ENCODE results near the gene USP8. TPM values are rescaled to one million over a fixed set of nuclear protein-coding genes. Genes with fewer than 3 reads are reported as not detected.

USP8 gene
- total and polyA plus RNA-seq, 8 donors = 11.1 to 36.4 (median 24.9) TPM

DNA sequence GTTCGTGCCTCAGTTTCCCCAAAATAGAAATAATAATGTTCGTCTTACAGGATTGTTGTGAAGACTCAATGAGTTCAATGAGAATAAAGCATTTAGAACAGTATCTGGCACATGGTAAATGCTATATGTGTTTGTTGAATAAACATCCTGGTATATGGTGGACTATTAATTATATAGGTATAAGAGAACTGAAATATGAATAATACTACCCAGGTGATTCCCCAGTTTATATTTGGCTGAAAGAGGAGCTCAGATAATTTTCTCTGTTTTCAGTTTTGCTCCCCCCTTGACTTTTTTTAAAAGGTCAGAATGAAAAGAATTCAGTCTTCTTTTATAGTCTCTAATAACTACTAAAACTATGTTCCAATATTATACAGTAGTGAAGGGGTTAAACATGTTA is 46.9 kb downstream of the USP8 start:
- no peak for FAIRE-seq
- no peak for DNase-seq
- ATAC-seq = no peak
- WGBS, 2 donors = 81 to 89% methylated on average over 2 of the region's 2 CpGs
- Histone ChIP-seq H3K36me3 (peaks cover 0 to 20% (median 9%) of the 10 kb centered on the region in 3 donors), H3K27me3 (no peaks in the 10 kb centered on the region), H3K9me3 (no peaks in the 10 kb centered on the region), H3K4me3 (no peak overlapping the region), H3K4me1 (no peaks in the 10 kb centered on the region), H3K27ac (no peak overlapping the region)
- TF ChIP-seq, protein P1, sequence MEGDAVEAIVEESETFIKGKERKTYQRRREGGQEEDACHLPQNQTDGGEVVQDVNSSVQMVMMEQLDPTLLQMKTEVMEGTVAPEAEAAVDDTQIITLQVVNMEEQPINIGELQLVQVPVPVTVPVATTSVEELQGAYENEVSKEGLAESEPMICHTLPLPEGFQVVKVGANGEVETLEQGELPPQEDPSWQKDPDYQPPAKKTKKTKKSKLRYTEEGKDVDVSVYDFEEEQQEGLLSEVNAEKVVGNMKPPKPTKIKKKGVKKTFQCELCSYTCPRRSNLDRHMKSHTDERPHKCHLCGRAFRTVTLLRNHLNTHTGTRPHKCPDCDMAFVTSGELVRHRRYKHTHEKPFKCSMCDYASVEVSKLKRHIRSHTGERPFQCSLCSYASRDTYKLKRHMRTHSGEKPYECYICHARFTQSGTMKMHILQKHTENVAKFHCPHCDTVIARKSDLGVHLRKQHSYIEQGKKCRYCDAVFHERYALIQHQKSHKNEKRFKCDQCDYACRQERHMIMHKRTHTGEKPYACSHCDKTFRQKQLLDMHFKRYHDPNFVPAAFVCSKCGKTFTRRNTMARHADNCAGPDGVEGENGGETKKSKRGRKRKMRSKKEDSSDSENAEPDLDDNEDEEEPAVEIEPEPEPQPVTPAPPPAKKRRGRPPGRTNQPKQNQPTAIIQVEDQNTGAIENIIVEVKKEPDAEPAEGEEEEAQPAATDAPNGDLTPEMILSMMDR (IDR thresholded peaks at IDR 0.05) = no peak
- intact Hi-C loops (cut with DNase I) = no loop called here

DNA sequence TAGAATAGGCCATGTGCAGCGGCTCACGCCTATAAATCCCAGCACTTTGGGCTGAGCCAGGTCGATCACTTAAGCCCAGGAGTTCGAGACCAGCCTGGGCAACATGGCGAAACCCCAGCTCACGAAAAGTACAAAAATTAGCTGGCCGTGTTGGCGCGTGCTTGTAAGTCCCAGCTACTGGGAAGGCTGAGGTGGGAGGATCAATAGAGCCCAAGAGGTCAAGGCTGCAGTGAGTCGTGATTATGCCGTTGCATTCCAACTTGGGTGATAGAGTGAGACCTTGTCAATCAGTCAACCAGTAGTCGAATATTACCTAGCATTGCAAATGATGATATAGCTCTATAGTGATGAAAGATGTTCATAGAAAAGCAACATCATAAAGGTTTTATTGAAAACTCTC is 51.9 kb downstream of the USP8 start:
- H3K9me3 ChIP-seq = no peaks in the 10 kb centered on the region
- no peaks in the 10 kb centered on the region for H3K27me3 ChIP-seq
- ATAC-seq = no peak
- intact Hi-C loops (cut with DNase I) = no loop called here
- WGBS, 2 donors = 78 to 80% methylated on average over 12 of the region's 12 CpGs
- FAIRE-seq = no peak
- TF ChIP-seq, protein P1 (IDR thresholded peaks at IDR 0.05) = no peak
- no peak overlapping the region for H3K4me3 ChIP-seq
- DNase-seq = no peak
- H3K27ac ChIP-seq = no peak overlapping the region
- no peaks in the 10 kb centered on the region for H3K4me1 ChIP-seq
- peaks cover 3 to 20% (median 11%) of the 10 kb centered on the region in 3 donors for H3K36me3 ChIP-seq

DNA sequence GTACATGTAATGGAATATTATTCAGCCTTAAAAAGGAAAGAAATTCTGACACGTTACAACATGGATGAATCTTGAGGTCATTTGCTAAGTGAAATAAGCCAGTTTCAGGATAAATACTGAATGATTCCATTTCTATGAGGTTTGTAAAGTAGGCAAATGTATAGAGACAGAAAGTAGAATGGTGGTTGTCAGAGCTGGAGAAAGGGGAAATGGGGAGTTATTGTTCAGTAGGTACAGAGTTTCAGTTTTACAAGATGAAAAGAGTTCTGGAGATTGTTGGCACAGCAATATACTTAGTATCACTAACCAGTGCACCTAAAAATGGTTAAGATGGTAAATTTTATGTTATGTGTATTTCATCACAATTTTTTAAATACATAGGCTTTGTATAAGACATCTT is 60.6 kb downstream of the USP8 start:
- DNase-seq = no peak

DNA sequence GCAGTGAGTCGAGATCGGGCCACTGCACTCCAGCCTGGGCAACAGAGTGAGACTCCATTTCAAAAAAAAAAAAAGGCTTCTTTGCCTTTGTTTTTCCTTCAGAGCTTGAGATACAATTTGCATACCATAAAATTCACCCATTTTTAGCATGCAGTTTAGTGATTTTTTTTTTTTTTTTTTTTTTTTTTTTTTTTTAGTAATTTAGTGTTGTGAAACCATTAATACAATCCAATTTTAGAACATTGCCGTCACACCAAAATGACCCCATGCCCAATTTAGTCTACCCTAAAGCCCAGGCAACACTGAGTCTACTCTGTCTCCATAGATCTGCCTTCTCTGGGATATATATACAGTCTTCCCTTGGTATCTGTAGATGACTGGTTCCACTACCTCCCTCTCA is 61.2 kb downstream of the USP8 start:
- intact Hi-C loops (cut with DNase I) = no loop called here
- peaks cover 0 to 22% (median 13%) of the 10 kb centered on the region in 3 donors for H3K36me3 ChIP-seq
- TF ChIP-seq, protein P1 (IDR thresholded peaks at IDR 0.05) = no peak

More for the DNA sequence above, 60.6 kb downstream of the USP8 start:
- Histone ChIP-seq H3K9me3 (no peaks in the 10 kb centered on the region), H3K4me3 (no peak overlapping the region), H3K27me3 (no peaks in the 10 kb centered on the region), H3K4me1 (no peaks in the 10 kb centered on the region), H3K27ac (no peak overlapping the region), H3K36me3 (peaks cover 0 to 16% (median 7%) of the 10 kb centered on the region in 3 donors)
- TF ChIP-seq, protein P1 (IDR thresholded peaks at IDR 0.05) = no peak
- FAIRE-seq (no peak), ATAC-seq (no peak)
- WGBS, 2 donors = 96 to 98% methylated on average over 1 of the region's 1 CpG
- intact Hi-C loops (cut with DNase I) = no loop called here

DNA sequence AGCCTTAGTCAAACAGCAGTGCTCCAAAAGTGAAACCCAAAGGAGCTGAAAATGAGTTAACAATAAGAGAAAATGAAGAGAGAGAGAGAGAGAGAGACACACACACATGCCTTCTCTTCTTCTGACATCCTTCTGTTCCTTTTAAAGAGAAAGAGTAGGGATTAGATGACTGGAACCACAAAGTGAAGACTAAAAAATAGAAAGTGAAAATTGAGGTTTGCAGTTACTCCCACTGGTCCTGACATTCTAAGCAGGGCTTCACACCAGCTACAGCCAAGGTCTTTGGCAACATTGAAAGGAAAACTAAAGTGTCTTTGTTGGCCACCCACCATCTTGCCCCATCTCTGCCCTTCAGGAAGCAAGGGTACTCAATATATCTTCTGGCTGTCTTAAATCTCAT is 63.1 kb downstream of the USP8 start:
- no peak for FAIRE-seq
- Histone ChIP-seq H3K9me3 (no peaks in the 10 kb centered on the region), H3K27me3 (no peaks in the 10 kb centered on the region), H3K4me1 (no peaks in the 10 kb centered on the region), H3K4me3 (no peak overlapping the region), H3K27ac (no peak overlapping the region), H3K36me3 (peaks cover 0 to 32% (median 15%) of the 10 kb centered on the region in 3 donors)
- no peak for ATAC-seq
- intact Hi-C loops (cut with DNase I) = no loop called here
- TF ChIP-seq, protein P1 (IDR thresholded peaks at IDR 0.05) = no peak
- no peak for DNase-seq

More for the DNA sequence above, 61.2 kb downstream of the USP8 start:
- Histone ChIP-seq H3K9me3 (no peaks in the 10 kb centered on the region), H3K4me1 (no peaks in the 10 kb centered on the region), H3K4me3 (no peak overlapping the region), H3K27me3 (no peaks in the 10 kb centered on the region), H3K27ac (no peak overlapping the region)
- FAIRE-seq = no peak
- ATAC-seq = no peak
- no peak for DNase-seq
- 96 to 97% methylated on average over 3 of the region's 3 CpGs for WGBS, 2 donors

Data from pancreas (tissue), 10 donors.